ENCODE measurements around the gene AKAP12.

DNA sequence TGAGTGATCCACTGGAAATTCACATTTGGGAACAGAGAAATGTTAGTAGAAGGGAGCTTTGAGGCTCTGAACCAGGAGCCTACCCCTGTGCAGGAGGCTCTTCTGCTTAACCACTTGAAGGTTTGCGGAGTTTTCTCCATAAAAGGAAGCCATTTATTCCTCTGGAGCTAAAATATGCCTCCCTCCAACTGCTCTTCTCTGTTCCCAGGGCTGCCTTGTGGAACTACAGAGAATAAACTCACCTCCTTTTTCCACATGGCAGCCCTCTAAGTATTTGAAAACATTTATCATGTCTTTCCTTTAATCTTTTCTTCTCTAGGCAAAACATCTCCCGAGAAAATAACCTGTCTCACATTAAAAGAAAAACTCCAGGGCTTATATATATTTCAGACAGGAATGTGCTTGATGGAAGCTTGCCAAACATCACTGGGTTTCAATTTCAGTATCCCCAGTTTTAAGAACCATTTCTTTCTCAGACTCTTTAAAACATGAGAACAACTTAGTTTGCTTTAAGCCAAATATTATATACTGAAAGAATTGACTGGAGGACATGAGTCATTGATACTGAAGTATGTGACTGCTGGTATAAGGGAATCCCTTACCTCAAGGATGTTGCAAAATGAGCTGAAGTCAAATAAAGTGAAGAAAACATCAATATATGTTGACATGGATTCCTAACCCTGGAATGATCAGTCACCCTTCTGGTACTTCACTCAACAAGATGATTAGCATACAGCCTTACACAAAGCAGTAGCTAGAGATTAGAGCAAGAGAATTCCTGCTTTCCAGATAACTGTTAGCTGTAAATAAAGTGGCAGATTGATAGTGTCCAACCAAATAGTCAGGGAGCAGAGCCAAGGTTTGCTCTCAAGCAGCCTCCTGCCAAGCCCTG lies 77.6 kb downstream of the AKAP12 start:
- TF ChIP-seq POLR2A (IDR thresholded peaks at IDR 0.05) (no peak), POLR2AphosphoS5 (IDR thresholded peaks at IDR 0.05) (no peak)
- TF ChIP-seq, protein P1, sequence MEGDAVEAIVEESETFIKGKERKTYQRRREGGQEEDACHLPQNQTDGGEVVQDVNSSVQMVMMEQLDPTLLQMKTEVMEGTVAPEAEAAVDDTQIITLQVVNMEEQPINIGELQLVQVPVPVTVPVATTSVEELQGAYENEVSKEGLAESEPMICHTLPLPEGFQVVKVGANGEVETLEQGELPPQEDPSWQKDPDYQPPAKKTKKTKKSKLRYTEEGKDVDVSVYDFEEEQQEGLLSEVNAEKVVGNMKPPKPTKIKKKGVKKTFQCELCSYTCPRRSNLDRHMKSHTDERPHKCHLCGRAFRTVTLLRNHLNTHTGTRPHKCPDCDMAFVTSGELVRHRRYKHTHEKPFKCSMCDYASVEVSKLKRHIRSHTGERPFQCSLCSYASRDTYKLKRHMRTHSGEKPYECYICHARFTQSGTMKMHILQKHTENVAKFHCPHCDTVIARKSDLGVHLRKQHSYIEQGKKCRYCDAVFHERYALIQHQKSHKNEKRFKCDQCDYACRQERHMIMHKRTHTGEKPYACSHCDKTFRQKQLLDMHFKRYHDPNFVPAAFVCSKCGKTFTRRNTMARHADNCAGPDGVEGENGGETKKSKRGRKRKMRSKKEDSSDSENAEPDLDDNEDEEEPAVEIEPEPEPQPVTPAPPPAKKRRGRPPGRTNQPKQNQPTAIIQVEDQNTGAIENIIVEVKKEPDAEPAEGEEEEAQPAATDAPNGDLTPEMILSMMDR (IDR thresholded peaks at IDR 0.05), result no peak
